GM18951 (cell line): ENCODE data around the gene SSBP4.

Experiments
- POLR2A ChIP-seq: IDR thresholded peaks from 4 replicates; pipeline ENCODE4 v1.6.1; 2011; ENCODE audit warnings: mild to moderate bottlenecking; ENCODE audit not compliant: insufficient read length, insufficient read depth; ENCODE audit errors: extremely low read depth
- in situ Hi-C: fragments of 300-500 bp; cut with MboI; formaldehyde crosslinking; loops from one replicate; pipeline ENCODE4 v1.12.0; 2022; ENCODE audit warnings: low sequenced_read_pairs, mixed read lengths, inconsistent platforms; ENCODE audit not compliant: unreplicated experiment

SSBP4 gene

GRCh38 chr19:18388100-18388959 is 30.9 kb upstream of the SSBP4 start:
- TF ChIP-seq POLR2A = peak; percentile 60
- in situ Hi-C loops = no loop called here

GRCh38 chr19:18388960-18389725 is 30.1 kb upstream of the SSBP4 start:
- in situ Hi-C loops = no loop called here

GRCh38 chr19:18389726-18390064 is 29.5 kb upstream of the SSBP4 start:
- TF ChIP-seq POLR2A = no peak
- in situ Hi-C loops = no loop called here

More at GRCh38 chr19:18388960-18389725, 30.1 kb upstream of the SSBP4 start:
- TF ChIP-seq POLR2A = no peak

DNA sequence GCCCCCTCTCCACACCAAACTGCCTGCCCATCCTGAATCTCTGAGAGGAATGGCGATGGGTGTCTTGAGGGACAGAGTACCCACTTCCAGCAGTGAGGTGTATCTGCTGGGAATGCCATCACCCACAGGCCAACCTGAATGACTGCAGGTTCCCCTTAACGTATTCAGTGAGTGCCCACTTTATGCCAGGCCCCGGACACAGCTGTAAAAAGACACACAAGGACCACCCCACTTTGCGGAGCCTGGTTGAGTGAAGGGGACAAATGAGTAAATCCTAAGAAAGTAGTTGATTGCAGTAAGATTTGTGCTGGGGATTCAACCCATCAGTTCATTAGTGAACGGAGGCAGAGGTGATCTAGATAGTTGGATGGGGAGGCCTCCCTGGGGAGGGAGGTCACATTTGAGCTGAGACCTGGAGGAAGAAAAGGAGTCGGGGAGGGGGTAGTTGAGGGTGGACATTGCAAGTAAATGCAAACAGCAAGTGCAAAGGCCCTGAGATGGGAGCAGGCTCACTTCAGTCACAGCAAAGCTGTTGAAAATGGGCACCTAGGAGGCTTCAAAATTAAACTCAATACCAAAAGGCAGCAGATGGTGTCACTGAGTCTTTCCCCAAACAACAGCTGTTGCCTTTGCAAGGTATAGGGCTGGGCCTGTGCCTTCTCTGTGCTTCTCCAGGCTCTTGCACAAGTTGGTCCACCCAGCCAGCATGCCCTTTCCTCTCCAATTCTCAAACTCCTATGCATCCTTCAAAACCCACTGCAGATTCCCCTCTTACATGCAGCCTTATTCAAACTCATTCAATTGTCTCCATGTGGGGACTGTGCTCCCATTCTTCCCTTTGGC is 28.9 kb upstream of the SSBP4 start:
- in situ Hi-C loops = no loop called here
- no peak for TF ChIP-seq POLR2A

- in situ Hi-C loops = no loop called here
- no peak for TF ChIP-seq POLR2A
Observed at GRCh38 chr19:18391509-18392075, 27.6 kb upstream of the SSBP4 start.

DNA sequence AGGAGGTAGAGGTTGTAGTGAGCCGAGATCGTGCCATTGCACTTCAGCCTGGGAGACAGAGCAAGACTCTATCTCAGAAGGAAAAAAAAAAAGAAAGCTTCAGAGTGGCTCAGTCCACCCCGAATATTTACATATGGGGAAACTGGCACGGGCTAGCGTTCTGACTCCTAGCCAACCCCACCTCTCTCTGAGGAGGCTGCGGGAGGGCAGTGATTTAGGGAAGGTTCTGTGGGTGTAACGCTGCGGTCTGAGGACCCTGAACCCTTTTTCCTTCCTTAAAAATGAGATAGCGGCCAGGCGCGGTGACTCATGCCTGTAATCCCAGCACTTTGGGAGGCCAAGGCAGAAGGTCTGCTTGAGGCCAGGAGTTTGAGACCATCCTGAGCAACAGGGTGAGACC is 26.8 kb upstream of the SSBP4 start:
- TF ChIP-seq POLR2A = no peak
- in situ Hi-C loops = no loop called here

GRCh38 chr19:18392926-18393325 is 26.3 kb upstream of the SSBP4 start:
- no peak for TF ChIP-seq POLR2A
- in situ Hi-C loops = no loop called here

DNA sequence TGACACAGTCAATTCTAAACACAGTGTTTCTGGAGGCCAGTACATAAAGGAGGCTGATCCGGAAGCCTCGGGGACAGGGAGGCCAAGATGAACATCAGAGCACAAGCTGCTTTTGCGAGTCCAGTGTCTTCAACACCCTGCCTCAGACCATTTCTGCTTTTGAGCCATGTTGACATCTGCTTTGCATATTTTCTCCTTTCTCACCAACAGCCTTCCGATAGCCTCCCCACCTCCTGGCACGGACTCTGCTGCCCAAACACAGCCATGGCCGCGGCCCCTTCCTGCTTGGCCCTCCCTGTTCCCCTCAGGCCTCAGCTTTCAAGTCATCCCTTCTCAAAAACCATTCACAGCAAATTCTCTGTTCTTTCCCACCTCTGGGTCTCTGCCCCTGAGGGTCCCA is 25.4 kb upstream of the SSBP4 start:
- no peak for TF ChIP-seq POLR2A
- in situ Hi-C loops = no loop called here

DNA sequence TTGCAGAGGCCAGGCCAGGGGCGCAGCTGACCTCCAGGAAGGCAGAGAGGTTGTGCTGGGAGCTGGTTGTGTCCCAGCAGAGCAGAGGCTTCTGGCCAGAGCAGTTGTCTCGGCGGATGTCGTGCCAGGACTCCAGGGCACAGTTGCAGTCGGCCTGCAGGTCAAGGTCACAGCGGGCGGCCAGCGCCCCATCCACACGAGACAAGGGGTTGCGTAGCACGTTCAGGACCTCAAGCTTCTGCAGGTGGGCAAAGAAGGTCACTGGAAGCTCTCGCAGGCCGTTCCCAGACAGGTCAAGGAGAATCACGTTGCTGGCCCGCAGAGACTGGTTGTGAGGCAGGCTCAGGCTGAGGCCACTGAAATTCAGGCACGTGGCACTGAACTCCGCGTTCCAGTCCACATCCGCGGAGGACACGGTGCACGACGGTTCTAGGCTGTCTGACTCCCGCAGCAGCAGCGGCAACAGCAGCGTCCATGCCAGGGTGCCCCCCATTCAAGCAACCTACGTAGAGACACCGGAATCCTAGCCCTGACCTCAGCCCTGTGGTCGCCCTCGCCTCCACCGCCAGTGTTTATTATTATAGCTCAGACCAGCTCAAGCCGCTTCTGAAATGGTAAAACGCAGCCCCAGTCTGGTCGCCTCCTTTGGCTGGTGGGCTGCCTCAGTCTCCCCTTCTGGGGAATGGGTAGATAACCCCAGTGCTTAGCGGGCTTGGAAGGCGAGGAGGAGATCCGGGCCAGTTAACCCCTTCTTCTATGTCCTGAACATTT is 22.5 kb upstream of the SSBP4 start:
- no peak for TF ChIP-seq POLR2A
- in situ Hi-C loops = no loop called here

DNA sequence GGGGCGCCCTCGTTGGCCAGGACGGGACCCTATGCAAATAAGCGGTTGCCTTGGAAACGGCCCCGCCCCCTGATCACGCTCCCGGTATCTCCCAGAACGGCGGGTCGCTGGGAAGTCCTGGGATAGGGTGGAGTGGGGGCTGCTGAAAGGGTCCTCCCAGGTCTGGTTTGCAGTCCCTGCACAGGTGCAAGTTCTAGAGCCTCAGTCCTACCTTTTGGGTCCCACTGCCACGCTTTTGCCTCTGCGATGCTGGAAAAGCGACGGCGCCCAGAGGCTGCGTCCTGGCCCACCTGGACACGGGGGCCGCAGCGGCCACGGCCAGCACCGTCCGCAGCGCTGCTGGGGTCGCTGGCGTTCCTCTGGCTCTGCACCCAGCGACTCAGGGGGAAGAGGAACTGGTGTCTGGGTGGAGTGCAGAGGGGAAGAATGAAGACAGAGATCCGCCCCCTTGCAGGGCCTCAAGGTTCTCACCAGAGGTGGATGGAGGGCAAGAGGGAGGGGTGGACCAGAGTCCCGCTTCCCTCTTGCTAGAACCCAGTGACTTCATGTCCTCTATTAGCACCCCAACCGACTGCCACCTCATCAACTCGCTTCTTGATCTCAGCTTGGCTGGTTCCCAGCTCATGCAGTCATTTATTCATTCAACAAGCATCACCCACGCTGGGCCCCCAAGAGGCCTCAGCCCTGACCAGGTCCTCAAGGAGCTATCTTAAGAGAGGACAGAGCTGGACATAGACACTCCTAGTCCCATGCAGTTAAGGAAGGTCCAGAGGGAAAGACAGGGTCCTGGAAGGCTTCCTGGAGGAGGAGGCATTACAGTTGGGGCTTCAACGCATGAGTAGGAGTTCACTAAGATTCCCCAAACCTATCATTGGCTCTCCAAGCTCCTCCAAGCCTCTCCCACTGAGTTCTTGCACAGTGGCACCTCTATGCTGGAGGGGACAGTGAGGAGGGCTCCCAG is 21.7 kb upstream of the SSBP4 start, which contains the start of gene LRRC25:
LRRC25 (minus strand) TSS at position 381 of the 961 bp plus-strand sequence. CDS start 659 bp downstream, outside the sequence.
- in situ Hi-C loops = no loop called here
- TF ChIP-seq POLR2A = no peak

GRCh38 chr19:18399008-18399407 is 20.2 kb upstream of the SSBP4 start:
- in situ Hi-C loops = no loop called here
- no peak for TF ChIP-seq POLR2A
